DMS79 (cell line): ENCODE results near the gene ZNF543.
"Not testable (repeated sequence)": the region's sequence is repeated elsewhere in the genome, so short reads cannot be mapped to it uniquely, and the experiment has no call there.

Experiments
- DNase-seq: peaks from one replicate; lab custom pipeline; 2025; lab: John Stamatoyannopoulos, UW

The ZNF543 gene

GRCh38 chr19:57320180-57321084 is at the start of gene ZNF543:
ZNF543 (plus strand) TSS chr19:57320472; CDS start chr19:57320854, 382 bp downstream.
- peak; percentile 93 for DNase-seq

- no peak for DNase-seq
Observed at GRCh38 chr19:57271280-57271679, 49.0 kb upstream of the ZNF543 start.

GRCh38 chr19:57273014-57273413 is 47.3 kb upstream of the ZNF543 start:
- DNase-seq: no peak

GRCh38 chr19:57276430-57276829 is 43.8 kb upstream of the ZNF543 start:
- DNase-seq: no peak

GRCh38 chr19:57278481-57278880 is 41.8 kb upstream of the ZNF543 start:
- not testable (repeated sequence) for DNase-seq

- peak; percentile 96 for DNase-seq
Observed at GRCh38 chr19:57279418-57280164, 40.7 kb upstream of the ZNF543 start.

- peak; percentile 92 for DNase-seq
Observed at GRCh38 chr19:57280165-57280961, 39.9 kb upstream of the ZNF543 start, which contains the start of gene ZNF460. ZNF460 (plus strand) TSS chr19:57280485; CDS start chr19:57280807, 322 bp downstream.

GRCh38 chr19:57280962-57281400 is 39.3 kb upstream of the ZNF543 start:
- no peak for DNase-seq

- DNase-seq: no peak
Observed at GRCh38 chr19:57282011-57282643, 38.1 kb upstream of the ZNF543 start.

GRCh38 chr19:57288373-57288772 is 31.9 kb upstream of the ZNF543 start:
- DNase-seq: no peak

GRCh38 chr19:57290970-57291369 is 29.3 kb upstream of the ZNF543 start:
- DNase-seq: no peak

GRCh38 chr19:57292547-57292946 is 27.7 kb upstream of the ZNF543 start:
- DNase-seq: no peak

- no peak for DNase-seq
Observed at GRCh38 chr19:57293719-57294118, 26.6 kb upstream of the ZNF543 start.

- no peak for DNase-seq
Observed at GRCh38 chr19:57302020-57302465, 18.2 kb upstream of the ZNF543 start.

GRCh38 chr19:57302727-57303401 is 17.4 kb upstream of the ZNF543 start:
- DNase-seq: no peak

GRCh38 chr19:57305056-57305455 is 15.2 kb upstream of the ZNF543 start:
- DNase-seq: no peak

- DNase-seq: no peak
Observed at GRCh38 chr19:57308514-57308913, 11.8 kb upstream of the ZNF543 start.

GRCh38 chr19:57310792-57311191 is 9.5 kb upstream of the ZNF543 start:
- no peak for DNase-seq

- no peak for DNase-seq
Observed at GRCh38 chr19:57314146-57314545, 6.1 kb upstream of the ZNF543 start.

- no peak for DNase-seq
Observed at GRCh38 chr19:57317503-57317902, 2.8 kb upstream of the ZNF543 start.

GRCh38 chr19:57319869-57320179 is 448 bp upstream of the ZNF543 start:
- DNase-seq: no peak
